ENCODE results near the gene DDI2. TPM values are rescaled to one million over a fixed set of nuclear protein-coding genes. Genes with fewer than 3 reads are reported as not detected.
A peak's percentile ranks its signal among the peaks of the same experiment; 100 is the strongest.

The DDI2 gene
- total and polyA plus RNA-seq, 9 of the 15 experiments (the other 6 are each of a cell fraction or from before 2014, with no cell fraction given) = 6.5 to 48.4 (median 21.2) TPM

GRCh38 chr1:15649937-15650336, 32.7 kb downstream of the DDI2 start (continued):
- TF ChIP-seq NCOR1 (IDR thresholded peaks at IDR 0.05) (no peak), ZKSCAN1 (IDR thresholded peaks at IDR 0.05; ENCODE audit: low read depth, low read length) (no peak), HMG20B (CRISPR knock-in tag; IDR thresholded peaks at IDR 0.05) (no peak), GTF2E2 (tag; IDR thresholded peaks at IDR 0.05) (no peak), MAFG (tag; conservative IDR thresholded peaks at IDR 0.05) (peak; percentile 25; the same call in 1 of the 2 replicates), STAT6 (CRISPR knock-in tag; IDR thresholded peaks at IDR 0.05) (no peak), CBX2 (IDR thresholded peaks at IDR 0.05; ENCODE audit: insufficient read depth, low read length, poor library complexity, severe bottlenecking) (no peak), ZNF232 (CRISPR knock-in tag; IDR thresholded peaks at IDR 0.05) (no peak), SP1 (CRISPR knock-in tag; IDR thresholded peaks at IDR 0.05) (no peak)
- TF ChIP-seq, protein P1, sequence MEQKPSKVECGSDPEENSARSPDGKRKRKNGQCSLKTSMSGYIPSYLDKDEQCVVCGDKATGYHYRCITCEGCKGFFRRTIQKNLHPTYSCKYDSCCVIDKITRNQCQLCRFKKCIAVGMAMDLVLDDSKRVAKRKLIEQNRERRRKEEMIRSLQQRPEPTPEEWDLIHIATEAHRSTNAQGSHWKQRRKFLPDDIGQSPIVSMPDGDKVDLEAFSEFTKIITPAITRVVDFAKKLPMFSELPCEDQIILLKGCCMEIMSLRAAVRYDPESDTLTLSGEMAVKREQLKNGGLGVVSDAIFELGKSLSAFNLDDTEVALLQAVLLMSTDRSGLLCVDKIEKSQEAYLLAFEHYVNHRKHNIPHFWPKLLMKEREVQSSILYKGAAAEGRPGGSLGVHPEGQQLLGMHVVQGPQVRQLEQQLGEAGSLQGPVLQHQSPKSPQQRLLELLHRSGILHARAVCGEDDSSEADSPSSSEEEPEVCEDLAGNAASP (IDR thresholded peaks at IDR 0.05) = no peak
- TF ChIP-seq, protein P2, sequence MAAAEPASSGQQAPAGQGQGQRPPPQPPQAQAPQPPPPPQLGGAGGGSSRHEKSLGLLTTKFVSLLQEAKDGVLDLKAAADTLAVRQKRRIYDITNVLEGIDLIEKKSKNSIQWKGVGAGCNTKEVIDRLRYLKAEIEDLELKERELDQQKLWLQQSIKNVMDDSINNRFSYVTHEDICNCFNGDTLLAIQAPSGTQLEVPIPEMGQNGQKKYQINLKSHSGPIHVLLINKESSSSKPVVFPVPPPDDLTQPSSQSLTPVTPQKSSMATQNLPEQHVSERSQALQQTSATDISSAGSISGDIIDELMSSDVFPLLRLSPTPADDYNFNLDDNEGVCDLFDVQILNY (CRISPR knock-in tag; IDR thresholded peaks at IDR 0.05) = no peak
